ENCODE measurements around the gene HFM1.

Gene HFM1

DNA sequence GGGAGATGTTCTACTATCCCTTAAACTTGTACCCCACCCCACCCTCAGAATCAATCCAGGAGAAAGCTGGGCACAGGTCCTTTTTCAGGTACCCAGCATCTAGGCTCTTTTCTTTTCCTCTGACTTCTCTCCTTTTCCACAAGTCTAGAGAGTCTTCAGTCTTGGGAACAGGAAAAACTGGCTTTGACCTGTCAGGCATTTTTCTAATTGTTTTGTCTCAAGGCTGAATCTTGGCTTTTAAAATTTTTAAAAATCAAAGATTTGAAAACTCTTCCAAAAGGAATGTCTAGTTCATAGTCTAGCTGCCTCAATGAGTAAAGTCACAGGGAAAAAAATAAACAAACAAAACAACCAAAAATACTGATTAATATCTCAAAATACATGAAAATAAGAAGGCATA is 161.5 kb downstream of the HFM1 start:
- H3K27ac ChIP-seq (replicated peaks): no peak overlapping the region
- no peak for DNase-seq (ENCODE audit: low read depth in 1 of 2, low spot score in 1 of 2)
- H3K27me3 ChIP-seq (ENCODE audit: insufficient read depth, poor library complexity, severe bottlenecking): peaks cover 3% of the 10 kb centered on the region
- no peak overlapping the region for H3K4me3 ChIP-seq (replicated peaks; ENCODE audit: insufficient read depth, low read length)
- no peak for TF ChIP-seq POLR2AphosphoS5 (IDR thresholded peaks at IDR 0.05; ENCODE audit: low read depth)
- no peak for TF ChIP-seq SPI1 (IDR thresholded peaks at IDR 0.05; ENCODE audit: borderline replicate concordance, low read depth)
- TF ChIP-seq, protein P1, sequence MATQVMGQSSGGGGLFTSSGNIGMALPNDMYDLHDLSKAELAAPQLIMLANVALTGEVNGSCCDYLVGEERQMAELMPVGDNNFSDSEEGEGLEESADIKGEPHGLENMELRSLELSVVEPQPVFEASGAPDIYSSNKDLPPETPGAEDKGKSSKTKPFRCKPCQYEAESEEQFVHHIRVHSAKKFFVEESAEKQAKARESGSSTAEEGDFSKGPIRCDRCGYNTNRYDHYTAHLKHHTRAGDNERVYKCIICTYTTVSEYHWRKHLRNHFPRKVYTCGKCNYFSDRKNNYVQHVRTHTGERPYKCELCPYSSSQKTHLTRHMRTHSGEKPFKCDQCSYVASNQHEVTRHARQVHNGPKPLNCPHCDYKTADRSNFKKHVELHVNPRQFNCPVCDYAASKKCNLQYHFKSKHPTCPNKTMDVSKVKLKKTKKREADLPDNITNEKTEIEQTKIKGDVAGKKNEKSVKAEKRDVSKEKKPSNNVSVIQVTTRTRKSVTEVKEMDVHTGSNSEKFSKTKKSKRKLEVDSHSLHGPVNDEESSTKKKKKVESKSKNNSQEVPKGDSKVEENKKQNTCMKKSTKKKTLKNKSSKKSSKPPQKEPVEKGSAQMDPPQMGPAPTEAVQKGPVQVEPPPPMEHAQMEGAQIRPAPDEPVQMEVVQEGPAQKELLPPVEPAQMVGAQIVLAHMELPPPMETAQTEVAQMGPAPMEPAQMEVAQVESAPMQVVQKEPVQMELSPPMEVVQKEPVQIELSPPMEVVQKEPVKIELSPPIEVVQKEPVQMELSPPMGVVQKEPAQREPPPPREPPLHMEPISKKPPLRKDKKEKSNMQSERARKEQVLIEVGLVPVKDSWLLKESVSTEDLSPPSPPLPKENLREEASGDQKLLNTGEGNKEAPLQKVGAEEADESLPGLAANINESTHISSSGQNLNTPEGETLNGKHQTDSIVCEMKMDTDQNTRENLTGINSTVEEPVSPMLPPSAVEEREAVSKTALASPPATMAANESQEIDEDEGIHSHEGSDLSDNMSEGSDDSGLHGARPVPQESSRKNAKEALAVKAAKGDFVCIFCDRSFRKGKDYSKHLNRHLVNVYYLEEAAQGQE (IDR thresholded peaks at IDR 0.05; ENCODE audit: insufficient replicate concordance, low read depth): no peak
- TF ChIP-seq, protein P2, sequence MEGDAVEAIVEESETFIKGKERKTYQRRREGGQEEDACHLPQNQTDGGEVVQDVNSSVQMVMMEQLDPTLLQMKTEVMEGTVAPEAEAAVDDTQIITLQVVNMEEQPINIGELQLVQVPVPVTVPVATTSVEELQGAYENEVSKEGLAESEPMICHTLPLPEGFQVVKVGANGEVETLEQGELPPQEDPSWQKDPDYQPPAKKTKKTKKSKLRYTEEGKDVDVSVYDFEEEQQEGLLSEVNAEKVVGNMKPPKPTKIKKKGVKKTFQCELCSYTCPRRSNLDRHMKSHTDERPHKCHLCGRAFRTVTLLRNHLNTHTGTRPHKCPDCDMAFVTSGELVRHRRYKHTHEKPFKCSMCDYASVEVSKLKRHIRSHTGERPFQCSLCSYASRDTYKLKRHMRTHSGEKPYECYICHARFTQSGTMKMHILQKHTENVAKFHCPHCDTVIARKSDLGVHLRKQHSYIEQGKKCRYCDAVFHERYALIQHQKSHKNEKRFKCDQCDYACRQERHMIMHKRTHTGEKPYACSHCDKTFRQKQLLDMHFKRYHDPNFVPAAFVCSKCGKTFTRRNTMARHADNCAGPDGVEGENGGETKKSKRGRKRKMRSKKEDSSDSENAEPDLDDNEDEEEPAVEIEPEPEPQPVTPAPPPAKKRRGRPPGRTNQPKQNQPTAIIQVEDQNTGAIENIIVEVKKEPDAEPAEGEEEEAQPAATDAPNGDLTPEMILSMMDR (IDR thresholded peaks at IDR 0.05; ENCODE audit: insufficient read depth, low read length): no peak
- no peak for TF ChIP-seq GABPA (IDR thresholded peaks at IDR 0.05; ENCODE audit: low read depth)

DNA sequence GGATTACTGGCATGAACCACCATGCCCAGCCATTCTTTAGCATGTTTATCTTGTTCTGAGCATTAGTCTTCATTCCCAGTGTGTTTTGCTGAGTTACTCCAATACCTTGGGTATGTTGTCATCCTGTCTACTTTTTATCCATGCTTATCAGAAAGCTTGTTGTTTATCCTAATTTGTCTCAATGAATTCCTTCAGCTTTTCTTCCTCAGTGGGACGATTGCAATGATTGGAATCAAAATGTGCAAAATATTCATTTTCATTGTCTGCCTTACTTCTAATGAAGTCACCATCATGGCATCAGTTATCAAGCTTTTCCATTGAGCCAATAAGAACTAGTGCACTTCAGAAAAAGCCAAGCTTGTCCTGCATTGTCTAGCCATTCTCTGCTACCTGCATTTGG is 170.5 kb downstream of the HFM1 start:
- no peak overlapping the region for H3K4me3 ChIP-seq (replicated peaks; ENCODE audit: insufficient read depth, low read length)
- DNase-seq (ENCODE audit: low read depth in 1 of 2, low spot score in 1 of 2): no peak
- no peak for TF ChIP-seq POLR2AphosphoS5 (IDR thresholded peaks at IDR 0.05; ENCODE audit: low read depth)
- TF ChIP-seq, protein P1 (IDR thresholded peaks at IDR 0.05; ENCODE audit: insufficient replicate concordance, low read depth): no peak
- no peak for TF ChIP-seq GABPA (IDR thresholded peaks at IDR 0.05; ENCODE audit: low read depth)
- TF ChIP-seq, protein P2 (IDR thresholded peaks at IDR 0.05; ENCODE audit: insufficient read depth, low read length): no peak
- no peak for TF ChIP-seq SPI1 (IDR thresholded peaks at IDR 0.05; ENCODE audit: borderline replicate concordance, low read depth)

DNA sequence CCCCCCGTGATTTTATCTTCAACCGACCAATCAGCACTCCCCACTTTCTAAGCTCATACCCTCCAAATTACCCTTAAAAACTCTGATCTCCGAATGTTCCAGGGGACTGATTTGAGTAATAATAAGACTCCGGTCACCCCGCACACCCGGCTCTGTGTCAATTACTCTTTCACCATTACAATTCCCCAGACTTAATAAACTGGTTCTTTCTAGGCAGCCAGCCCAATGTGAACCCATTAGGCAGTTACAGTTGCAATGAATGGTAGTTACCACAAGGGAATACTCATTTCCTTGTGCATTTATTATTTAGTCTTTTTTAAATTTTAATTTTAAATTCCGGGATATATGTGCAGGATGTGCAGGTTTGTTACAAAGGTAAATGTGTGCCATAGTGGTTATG is 177.9 kb downstream of the HFM1 start:
- Histone ChIP-seq H3K27ac (replicated peaks) (no peak overlapping the region), H3K27me3 (ENCODE audit: insufficient read depth, poor library complexity, severe bottlenecking) (no peaks in the 10 kb centered on the region), H3K4me3 (replicated peaks; ENCODE audit: insufficient read depth, low read length) (no peak overlapping the region)
- TF ChIP-seq SPI1 (IDR thresholded peaks at IDR 0.05; ENCODE audit: borderline replicate concordance, low read depth) (no peak), POLR2AphosphoS5 (IDR thresholded peaks at IDR 0.05; ENCODE audit: low read depth) (no peak), GABPA (IDR thresholded peaks at IDR 0.05; ENCODE audit: low read depth) (no peak)
- TF ChIP-seq, protein P2 (IDR thresholded peaks at IDR 0.05; ENCODE audit: insufficient read depth, low read length): no peak
- TF ChIP-seq, protein P1 (IDR thresholded peaks at IDR 0.05; ENCODE audit: insufficient replicate concordance, low read depth): no peak
- no peak for DNase-seq (ENCODE audit: low read depth in 1 of 2, low spot score in 1 of 2)

More for the DNA sequence above, 170.5 kb downstream of the HFM1 start:
- Histone ChIP-seq H3K27ac (replicated peaks) (no peak overlapping the region), H3K27me3 (ENCODE audit: insufficient read depth, poor library complexity, severe bottlenecking) (peaks cover 2% of the 10 kb centered on the region)
